ENCODE data around the gene WDFY2.

Gene WDFY2

GRCh38 chr13:51797664-51798488 is 213.6 kb downstream of the WDFY2 start:
- peak; percentile 67 for DNase-seq (ENCODE audit: low spot score)

DNA sequence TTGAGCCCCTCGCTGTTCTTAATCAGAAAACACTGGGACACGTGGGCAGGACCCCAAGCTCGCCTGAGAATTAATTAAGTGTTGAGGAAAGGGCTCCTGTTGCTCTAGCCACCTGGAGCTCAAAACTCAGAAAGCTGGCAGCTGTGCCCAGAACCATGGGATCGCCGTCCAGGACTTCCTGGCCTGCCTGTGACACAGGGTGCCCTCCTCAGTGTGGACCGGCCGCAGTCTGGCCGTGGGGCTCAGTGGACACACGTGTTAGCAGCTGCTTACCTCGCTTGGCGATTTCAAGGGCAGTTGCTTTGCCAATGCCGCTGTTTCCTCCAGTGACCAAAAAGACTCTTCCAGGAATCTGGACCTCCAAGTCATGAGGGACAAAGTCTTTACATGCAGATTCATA is 215.0 kb downstream of the WDFY2 start:
- DNase-seq (ENCODE audit: low spot score), result no peak

- no peak for DNase-seq (ENCODE audit: low spot score)
Observed at GRCh38 chr13:51800486-51800885, 216.2 kb downstream of the WDFY2 start.

DNA sequence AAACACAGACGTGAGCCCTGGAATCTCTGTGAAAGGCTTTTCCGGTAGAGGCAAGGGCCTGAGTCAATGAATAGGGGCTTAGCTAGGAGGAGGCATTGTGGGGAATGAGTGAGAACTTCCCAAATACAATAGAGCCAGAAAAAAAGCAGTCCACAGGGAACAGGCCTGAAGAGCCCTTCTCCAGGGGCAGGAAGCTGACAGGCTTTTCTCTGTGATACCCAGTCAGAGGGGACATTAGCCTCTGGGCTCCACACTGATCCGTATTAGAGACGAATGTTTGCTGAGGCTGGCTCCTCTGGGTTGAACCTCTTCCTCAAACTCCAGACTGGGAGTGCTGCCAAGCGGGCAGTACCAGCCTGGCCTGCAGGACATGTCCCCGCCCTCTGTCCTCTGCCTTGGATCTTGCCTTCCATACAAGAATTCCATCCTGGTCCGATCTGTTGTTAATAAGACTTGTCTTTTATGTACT is 217.4 kb downstream of the WDFY2 start:
- no peak for DNase-seq (ENCODE audit: low spot score)

DNA sequence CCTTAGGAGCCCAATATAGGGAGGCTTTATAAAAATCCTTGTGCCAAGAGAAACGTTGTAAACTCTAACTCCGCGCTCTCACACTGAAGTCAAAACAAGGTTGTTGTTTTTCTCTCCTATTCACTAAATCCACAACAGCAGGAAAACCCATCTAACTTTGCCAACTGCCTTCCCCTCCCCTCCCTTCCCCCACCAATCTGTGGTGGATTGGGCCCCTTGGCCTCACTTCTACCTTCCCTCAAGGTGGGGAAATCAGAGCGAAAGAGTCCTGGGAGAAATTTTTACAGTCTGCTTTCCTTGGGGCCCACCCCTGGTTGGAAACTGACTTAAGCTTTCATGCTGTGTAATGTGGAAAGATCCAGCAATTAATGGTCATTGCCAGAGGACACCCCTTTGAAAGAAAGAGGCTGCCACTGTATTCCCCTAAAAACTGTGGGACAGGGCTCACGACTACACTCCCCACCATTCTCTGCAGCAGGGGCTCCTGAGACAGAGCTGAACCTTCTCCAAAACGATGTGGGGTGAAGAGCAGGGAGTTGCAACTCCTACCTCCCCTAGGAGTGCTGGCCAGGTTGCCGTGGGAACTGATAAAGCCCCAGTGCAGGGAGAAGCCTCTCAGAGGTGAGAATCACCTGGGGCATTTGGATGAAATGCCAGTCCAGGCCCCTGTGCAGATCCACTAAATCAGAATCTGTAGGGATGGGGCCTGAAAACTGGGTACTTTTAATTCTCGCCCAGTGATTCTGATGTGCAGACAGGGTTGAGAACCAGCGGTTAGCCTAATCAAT is 218.6 kb downstream of the WDFY2 start:
- no peak for DNase-seq (ENCODE audit: low spot score)

- peak; percentile 82 for DNase-seq (ENCODE audit: low spot score)
Observed at GRCh38 chr13:51803422-51804294, 219.4 kb downstream of the WDFY2 start, which contains the start of gene DHRS12. TSS of gene DHRS12 (minus strand) at chr13:51804163. CDS start at chr13:51799659, 4,504 bp downstream.

DNA sequence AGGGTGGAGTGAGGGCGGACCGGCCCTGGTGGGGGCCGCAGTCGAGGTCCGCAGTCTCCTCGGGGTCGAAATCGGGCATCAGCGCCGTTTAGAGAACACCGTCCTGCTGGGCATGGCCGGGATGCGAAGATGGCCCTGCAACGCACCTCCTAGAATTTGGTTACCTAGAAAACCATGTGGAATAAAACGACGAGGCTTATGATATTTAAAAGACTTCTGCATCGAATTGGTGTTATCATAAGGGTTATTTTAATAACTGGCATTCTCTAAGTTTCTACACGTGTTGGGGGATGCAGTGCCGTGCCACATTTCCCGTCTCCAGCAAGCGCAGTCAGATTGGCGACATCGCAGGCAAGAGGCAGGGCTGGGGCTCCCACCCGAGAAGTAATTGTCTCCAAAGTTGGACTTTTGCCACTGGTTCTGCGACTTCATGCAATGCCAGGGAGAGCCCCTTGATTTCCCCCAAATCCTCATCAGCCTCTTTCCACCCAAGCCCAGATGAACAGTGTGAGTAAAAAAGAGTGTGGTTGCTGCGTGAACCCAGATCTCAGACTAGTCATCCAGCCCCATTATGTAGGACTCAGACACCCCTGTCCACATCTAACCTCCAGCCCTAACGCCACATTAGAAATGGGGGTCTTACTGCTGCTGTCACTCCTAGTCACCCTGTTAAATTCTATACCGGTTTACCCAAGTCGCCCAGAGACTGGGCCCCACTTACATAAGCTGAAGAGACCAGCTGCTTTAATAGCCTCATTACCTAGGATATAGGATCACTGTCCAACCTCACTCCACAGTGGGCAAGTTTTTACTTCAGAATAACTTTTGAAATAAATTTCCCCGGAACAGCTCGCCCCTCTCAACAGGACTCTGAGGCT is 220.3 kb downstream of the WDFY2 start:
- DNase-seq (ENCODE audit: low spot score), result no peak

- no peak for DNase-seq (ENCODE audit: low spot score)
Observed at GRCh38 chr13:51805313-51805712, 221.1 kb downstream of the WDFY2 start.

GRCh38 chr13:51805925-51806324 is 221.7 kb downstream of the WDFY2 start:
- DNase-seq (ENCODE audit: low spot score), result no peak

DNA sequence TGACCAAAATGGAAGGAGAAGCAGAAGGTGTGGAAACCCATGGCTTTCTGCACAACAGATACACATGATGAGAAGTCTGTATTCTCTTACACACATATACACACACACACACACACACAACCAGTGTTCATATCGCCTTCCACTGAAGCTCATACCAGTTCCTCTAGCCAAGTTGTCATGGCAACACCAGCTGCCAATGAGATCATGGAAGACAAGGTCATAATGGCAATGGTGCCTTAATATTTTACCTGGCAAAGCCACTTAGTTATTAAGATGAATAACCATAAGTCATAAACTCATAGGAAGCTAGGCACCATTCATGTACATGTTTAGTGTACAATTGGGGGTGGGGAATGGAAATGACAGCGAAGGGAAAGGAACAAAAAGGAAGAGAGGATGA is 222.3 kb downstream of the WDFY2 start:
- no peak for DNase-seq (ENCODE audit: low spot score)

DNA sequence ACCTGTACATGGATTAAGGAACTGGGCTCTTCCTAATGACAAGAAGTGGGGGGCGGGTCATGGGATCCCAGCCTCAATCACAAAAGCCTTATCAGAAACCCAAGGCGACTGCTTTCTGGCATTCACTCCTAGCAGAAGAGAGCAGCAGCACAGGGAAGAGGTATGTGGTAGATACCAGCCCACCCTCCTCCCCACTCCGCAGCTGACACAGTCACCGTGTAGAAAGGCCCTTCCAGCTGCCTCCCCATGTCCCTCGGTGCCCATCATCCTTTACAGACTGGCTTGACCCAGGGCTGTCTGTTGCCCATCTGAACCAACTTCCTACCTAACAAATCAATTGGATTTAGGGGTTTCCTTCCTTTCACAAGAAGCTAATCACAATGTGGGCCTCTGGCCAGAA is 222.8 kb downstream of the WDFY2 start:
- DNase-seq (ENCODE audit: low spot score), result no peak

- no peak for DNase-seq (ENCODE audit: low spot score)
Observed at GRCh38 chr13:51808811-51809210, 224.5 kb downstream of the WDFY2 start.

DNA sequence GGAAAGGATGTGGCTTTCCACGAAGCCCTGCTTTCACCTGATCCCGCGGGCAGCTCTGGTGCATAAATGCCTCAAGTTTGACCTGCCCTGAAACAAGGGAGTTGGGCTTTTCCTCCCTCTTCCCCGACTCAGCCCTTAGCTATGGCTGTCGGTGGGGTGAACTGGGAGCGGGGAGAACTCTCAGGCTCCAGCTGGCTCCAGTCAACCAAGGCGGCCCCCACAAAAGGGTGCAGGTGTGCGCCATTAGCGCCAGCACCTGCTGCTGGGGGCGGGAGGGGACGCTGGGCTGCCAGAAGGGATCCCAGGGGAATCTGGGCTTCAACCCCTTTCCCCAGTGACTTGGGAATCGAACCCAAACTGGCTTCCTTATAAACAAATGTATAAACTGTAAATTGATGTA is 226.8 kb downstream of the WDFY2 start:
- DNase-seq (ENCODE audit: low spot score), result no peak

DNA sequence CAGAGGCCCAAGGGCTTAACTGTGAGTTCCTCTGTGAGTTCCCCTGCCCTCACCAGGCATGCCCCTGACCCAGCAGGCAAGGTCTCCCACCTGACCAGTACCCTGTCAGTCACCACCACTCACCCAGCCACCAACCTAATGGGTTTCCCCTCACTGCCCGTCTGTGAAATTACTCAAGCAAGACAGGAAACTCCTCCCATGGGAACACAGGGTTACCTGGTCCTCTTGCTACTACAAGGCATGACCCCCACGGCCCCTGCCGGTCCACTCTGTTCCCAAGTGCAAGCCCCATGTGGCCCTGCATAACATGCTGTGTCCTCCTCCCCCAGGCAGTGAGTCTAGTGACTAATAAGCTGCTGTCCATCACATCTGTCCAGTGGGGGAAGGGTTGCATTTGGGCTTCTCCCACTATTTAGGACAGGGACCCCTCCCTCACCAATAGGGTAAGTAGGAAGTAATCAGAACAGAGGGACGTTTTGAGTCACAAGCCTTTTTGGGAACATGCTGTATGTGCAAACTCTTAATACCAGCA is 227.7 kb downstream of the WDFY2 start:
- no peak for DNase-seq (ENCODE audit: low spot score)

- DNase-seq (ENCODE audit: low spot score), result no peak
Observed at GRCh38 chr13:51814071-51814470, 229.8 kb downstream of the WDFY2 start.

DNA sequence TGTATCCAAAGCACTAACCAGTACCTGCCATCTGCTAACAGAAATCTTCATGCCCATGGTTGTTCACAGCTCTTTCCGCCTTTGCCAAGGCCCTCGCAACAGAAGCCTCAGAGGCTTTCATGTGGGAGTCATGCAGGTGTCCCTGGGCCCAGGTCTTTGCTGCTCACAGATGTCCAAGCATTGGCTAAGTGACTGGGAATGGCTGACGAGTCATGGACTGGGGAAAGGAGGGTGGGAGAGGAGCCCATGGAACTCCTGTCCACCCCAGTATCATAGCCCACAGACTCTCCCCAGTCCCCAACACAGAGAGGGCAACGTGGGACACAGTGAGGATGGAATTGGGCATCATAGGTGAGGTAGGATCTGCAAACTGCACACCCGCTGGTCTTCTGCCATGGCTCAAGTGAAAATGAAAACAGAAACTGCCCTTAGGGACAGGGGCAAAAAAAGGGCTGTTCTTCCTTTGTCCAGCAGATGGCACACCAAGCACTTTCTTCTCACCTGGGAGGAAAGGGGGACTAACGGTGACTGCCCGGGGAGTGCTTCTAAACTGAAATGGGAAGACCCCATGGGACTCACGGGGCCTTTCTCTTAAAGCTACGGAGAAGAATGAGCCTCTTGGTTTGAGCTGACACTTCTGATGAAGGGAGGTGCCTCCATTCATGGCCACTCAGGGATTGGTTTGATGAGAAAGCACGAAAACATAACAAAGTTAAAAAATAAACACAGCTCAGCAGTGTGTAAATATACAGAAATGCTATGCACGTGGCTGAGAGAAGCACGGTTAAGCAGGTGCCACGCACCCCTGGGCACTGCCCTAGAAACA is 230.8 kb downstream of the WDFY2 start:
- peak; percentile 72 for DNase-seq (ENCODE audit: low spot score)

DNA sequence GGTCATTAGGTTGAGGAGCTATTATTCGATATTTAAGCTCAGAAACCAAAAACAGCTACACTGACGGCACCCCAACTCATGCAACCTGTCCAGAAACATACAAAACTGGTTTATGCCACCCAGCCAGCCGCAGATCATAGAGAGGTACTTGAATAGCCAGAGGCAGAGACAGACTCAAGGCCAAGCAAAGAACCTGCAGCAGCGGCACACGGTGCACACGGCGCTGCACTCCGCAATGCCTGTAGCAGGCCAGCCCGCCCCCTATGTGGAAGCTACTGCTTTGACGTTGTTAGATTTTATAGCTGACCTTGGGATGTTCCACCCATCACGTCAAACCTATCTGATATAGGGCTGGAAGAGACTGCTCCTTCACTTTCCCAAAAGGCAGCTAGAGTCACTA is 231.6 kb downstream of the WDFY2 start:
- DNase-seq (ENCODE audit: low spot score), result no peak

DNA sequence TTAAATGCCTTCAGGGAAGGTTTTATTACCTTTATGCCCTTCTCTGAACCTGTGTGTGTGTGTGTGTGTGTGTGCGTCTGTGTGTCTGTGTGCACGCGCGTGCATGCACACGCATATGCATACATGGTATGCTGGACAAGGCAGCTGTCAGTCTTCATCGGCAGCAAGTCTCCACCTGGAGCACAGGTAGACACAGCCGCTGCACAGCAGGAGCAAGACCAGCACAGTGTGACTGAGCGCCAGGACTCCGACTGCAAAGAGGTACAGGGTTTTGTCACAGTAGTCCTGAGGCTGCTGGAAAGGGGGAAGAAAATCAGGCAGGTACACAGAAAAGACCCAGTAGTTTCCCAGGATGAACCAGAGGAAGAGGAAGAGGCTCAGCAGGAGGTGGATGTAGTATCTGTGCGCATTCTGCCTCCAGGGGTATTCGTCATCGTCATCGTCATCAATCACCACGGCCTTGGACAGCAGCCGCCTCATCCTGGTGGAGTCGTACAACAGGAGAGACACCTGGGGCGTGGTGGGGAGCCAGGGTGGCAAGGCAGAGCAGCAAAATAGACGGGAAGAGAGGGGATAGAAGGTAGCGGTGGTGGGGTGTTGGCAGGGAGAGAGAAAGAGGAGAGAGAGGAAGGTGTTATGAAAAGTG is 232.5 kb downstream of the WDFY2 start:
- no peak for DNase-seq (ENCODE audit: low spot score)

All from HuH-7 (cell line).